Retinal pigment epithelial cell (primary cell): ENCODE measurements around the gene FARS2.
"Not testable (repeated sequence)": the region's sequence is repeated elsewhere in the genome, so short reads cannot be mapped to it uniquely, and the experiment has no call there.

Experiments used
- DNase-seq: peaks from one replicate; pipeline ENCODE4 v3.0.0-alpha.2; 2010; ENCODE audit warnings: low read depth
- H3K4me3 ChIP-seq: 2 replicates; pipeline ENCODE4 v1.5.1; 2011; ENCODE audit warnings: mild to moderate bottlenecking, low read length, control low read depth, moderate library complexity
- CTCF ChIP-seq: conservative IDR thresholded peaks from 2 replicates; pipeline ENCODE4 v1.5.1; 2011; ENCODE audit warnings: low read depth, low read length, control low read depth, inconsistent platforms

FARS2 gene

GRCh38 chr6:5684320-5685053 is 423.2 kb downstream of the FARS2 start:
- no peak for DNase-seq
- no peak overlapping the region for H3K4me3 ChIP-seq
- no peak for TF ChIP-seq CTCF

DNA sequence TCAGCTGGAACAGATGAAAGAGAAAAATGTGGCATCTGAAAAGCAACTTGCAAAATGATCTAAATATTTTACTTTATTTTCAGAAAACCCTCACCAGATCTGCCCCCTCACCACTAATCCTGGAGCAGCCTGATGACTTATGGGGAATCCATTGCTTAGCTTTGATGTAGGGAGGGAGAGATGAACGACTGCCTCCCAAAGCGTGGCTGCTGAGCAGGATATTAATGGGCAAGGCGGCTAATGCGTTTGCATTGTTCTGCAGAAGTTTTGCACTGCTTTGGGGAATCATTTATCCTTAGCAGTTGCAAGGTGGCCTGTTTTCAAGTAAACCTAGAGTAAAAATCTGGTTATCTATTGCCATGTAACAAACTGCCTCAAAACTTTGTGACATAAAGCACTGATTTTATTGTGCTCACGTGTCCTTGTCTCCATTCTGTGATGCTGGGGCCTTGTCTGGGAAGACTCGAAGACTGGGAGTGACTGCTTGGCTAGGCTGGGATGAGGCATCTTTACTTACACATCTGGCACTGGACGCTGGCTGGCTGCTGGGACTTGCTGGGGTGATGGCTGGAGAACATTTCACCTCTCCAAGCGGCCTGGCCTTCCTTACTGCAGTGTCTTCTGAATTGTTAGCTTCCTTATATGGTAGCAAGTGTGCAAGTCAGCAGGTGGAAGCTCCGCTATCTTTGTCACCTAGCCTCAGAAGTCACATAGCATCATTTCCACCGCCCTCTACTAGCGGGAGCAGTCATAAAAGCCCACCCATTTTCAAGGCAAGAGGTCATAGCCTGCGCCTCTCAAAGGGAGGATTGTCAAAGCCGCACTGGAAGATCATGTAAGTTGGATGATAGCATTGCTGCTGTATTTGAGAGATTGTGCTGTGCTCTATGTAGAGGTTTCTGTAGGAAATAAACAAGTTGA is 432.2 kb downstream of the FARS2 start:
- DNase-seq: no peak
- no peak overlapping the region for H3K4me3 ChIP-seq
- TF ChIP-seq CTCF: no peak

GRCh38 chr6:5695260-5696245 is 434.2 kb downstream of the FARS2 start:
- DNase-seq: peak; percentile 78
- TF ChIP-seq CTCF: no peak
- no peak overlapping the region for H3K4me3 ChIP-seq

DNA sequence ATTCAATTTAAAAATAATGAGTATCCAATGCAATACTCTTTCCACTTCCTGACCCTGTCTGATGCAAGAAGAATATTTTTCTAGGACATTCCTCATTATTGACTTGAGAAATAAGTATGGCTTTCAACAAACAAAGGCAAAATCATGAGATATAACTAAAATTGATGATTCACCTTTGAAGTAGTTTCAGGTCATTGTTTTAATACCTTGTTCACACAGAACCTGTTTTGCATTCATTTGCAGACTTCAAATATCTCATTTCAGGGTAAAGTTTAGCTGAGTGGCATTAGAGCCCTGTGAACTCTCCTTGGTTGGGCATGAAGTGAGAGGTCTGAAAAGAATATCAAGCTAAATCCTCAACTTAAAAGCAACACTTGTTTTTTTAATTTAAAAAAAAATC is 436.2 kb downstream of the FARS2 start:
- H3K4me3 ChIP-seq: no peak overlapping the region
- DNase-seq: no peak
- TF ChIP-seq CTCF: no peak

GRCh38 chr6:5698318-5698717 is 437.0 kb downstream of the FARS2 start:
- H3K4me3 ChIP-seq: no peak overlapping the region
- DNase-seq: no peak
- TF ChIP-seq CTCF: no peak

DNA sequence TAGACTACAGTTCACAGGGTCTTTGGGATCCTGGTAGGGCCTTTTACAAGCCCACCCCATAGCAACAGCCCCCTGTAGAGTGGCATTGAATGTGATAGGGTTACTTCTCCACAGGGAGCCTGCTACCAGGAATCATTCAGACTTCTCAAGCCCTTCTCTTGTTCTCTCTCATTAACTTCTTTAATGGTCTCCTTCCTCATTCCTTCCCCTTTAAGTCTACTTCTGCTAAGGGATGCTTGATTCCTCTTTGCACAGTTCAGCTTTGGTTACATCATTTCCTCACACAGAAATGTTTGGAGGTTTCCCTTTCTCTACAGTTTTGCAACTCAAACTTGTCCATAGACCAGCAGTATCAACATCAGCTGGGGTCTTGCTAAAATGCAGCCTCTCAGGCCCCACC is 437.8 kb downstream of the FARS2 start:
- H3K4me3 ChIP-seq, DNase-seq: not testable (repeated sequence)

DNA sequence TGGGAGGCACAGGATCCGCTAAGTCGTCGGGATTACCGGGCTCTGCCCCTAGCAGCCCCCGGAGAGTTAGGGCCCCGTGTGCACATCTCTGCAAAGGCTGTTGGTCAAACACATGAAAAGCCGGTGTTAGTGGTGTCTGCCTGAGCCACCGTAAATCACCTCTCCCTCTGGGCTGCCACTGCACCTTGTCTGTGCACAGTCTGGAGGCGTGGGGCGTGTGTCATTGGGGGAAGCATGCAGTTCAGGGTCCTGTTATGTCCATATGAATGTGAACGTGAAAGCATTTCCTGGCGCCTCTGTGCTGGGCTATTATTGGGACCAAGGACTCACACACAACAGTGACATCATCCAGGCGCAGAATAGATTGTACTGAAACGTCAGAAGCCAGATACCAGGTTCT is 439.9 kb downstream of the FARS2 start:
- TF ChIP-seq CTCF: no peak
- no peak for DNase-seq
- no peak overlapping the region for H3K4me3 ChIP-seq
